ENCODE results near the gene ZNF740. TPM values are rescaled to one million over a fixed set of nuclear protein-coding genes. Genes with fewer than 3 reads are reported as not detected.

The ZNF740 gene
- total and polyA plus RNA-seq, 2 of the 4 experiments (the other 2 are of a cell fraction) = 13.1 to 14.0 TPM

GRCh38 chr12:53212931-53213330 lies 32.4 kb downstream of the ZNF740 start:
- no peak overlapping the region for H3K4me3 ChIP-seq (ENCODE audit: insufficient read depth, low read depth, low read length)
- H4K5ac ChIP-seq (ENCODE audit: low read depth, low read length) = no peak overlapping the region
- H3K4me2 ChIP-seq (ENCODE audit: low read depth, low read length) = no peak overlapping the region
- DNase-seq (no peak), ATAC-seq (ENCODE audit: low read depth) (no peak)
- no peak overlapping the region for H3K9ac ChIP-seq (ENCODE audit: low read depth, low read length)
- peak overlapping the region in 1 of 2 experiments; percentile 44; a peak in 1 of 4 replicates for H4K8ac ChIP-seq (ENCODE audit: low read depth in 2 of 2, low read length in 2 of 2)
- no peak overlapping the region for H3K23ac ChIP-seq (ENCODE audit: low read depth, low read length)
- H3K9me3 ChIP-seq (ENCODE audit: control insufficient read depth, insufficient read depth, low read length) = no peaks in the 10 kb centered on the region
- peaks cover 16% of the 10 kb centered on the region for H3K4me1 ChIP-seq (ENCODE audit: control insufficient read depth, insufficient read depth, low read length)
- H4K20me1 ChIP-seq (ENCODE audit: insufficient read depth, low read length) = peaks cover 8% of the 10 kb centered on the region; the same call in 1 of the 2 replicates
- no TSS peak for BruUV-seq (replicated peaks)
- WGBS, 2 experiments (ENCODE audit: extremely low coverage in 2 of 2, insufficient read length in 1 of 2) = no CpG with 5 or more reads among the region's 12 CpGs
- H3K27ac ChIP-seq (ENCODE audit: insufficient read depth, low read length) = no peak overlapping the region
- intact Hi-C loops (cut with micrococcal nuclease) (loop anchor here (1.0 to 10.0 kb wide), 7 partner anchors 40 to 294 kb away; partner anchors contain the start of genes AAAS, ESPL1, MYG1 and NPFF), in situ Hi-C loops (cut with MboI; ENCODE audit: low sequenced_read_pairs) (loop anchor here (5.0 to 10.0 kb wide), 2 partner anchors 74 to 302 kb away; no protein-coding TSS in a partner anchor), dilution Hi-C loops (cut with HindIII; ENCODE audit: low sequenced_read_pairs, unreplicated experiment) (no loop called here)
- POLR2A ChIA-PET (ENCODE audit: unreplicated experiment) = no interaction called here
- H2AFZ ChIP-seq (replicated peaks; ENCODE audit: low read length, poor library complexity) = peak overlapping the region; percentile 78
- no peak overlapping the region for H3K18ac ChIP-seq (ENCODE audit: low read depth, low read length)
- H2BK120ac ChIP-seq (ENCODE audit: low read depth, low read length) = no peak overlapping the region
- no peak overlapping the region; the same call in 1 of the 2 replicates for H3K4ac ChIP-seq (ENCODE audit: low read depth, low read length)
- H2AK9ac ChIP-seq (replicated peaks; ENCODE audit: low read depth, low read length, poor library complexity) = peak overlapping the region; percentile 73
- H2BK5ac ChIP-seq (ENCODE audit: low read depth, low read length, poor library complexity, severe bottlenecking) = no peak overlapping the region
- no peak overlapping the region for H2AK5ac ChIP-seq (ENCODE audit: low read depth, low read length)
- peaks cover 47% of the 10 kb centered on the region for H3K36me3 ChIP-seq (ENCODE audit: control insufficient read depth, insufficient read depth, low read length)
- CTCF ChIA-PET = interaction anchor here (0.7 to 1.1 kb wide), 3 partner anchors 74 to 108 kb away, joined by 3 to 4 read pairs (median 3); no protein-coding TSS in a partner anchor
- H2BK20ac ChIP-seq (ENCODE audit: low read depth, low read length) = no peak overlapping the region
- H3K27me3 ChIP-seq (ENCODE audit: control insufficient read depth, insufficient read depth, low read length) = no peaks in the 10 kb centered on the region
- H4K91ac ChIP-seq (ENCODE audit: insufficient read depth, low read depth, low read length) = no peak overlapping the region
- no peak overlapping the region for H3K56ac ChIP-seq (ENCODE audit: extremely low read depth, insufficient read depth, low read length)
- H3K9me1 ChIP-seq (ENCODE audit: insufficient read depth, low read length) = peaks cover 18% of the 10 kb centered on the region
- H3K14ac ChIP-seq (replicated peaks; ENCODE audit: low read depth, low read length) = no peak overlapping the region
- H2BK15ac ChIP-seq (ENCODE audit: low read depth, low read length) = no peak overlapping the region
- TF ChIP-seq POLR2A (IDR thresholded peaks at IDR 0.05; ENCODE audit: low read depth, low read length) = 0 out of 2 replicates have a peak, but pooled peaks have one; percentile 3
- no peak for TF ChIP-seq FOS (IDR thresholded peaks at IDR 0.05; ENCODE audit: low read depth, low read length)
- peaks cover 28 to 45% of the 10 kb centered on the region in 2 experiments for H3K79me1 ChIP-seq (ENCODE audit: low read depth in 1 of 2, low read length in 2 of 2)
